ENCODE data around the gene ZFHX3. TPM values are rescaled to one million over a fixed set of nuclear protein-coding genes. Genes with fewer than 3 reads are reported as not detected.

ZFHX3 gene
- total and polyA plus RNA-seq, 2 of the 8 experiments (the other 6 are each of a cell fraction or from before 2014, with no cell fraction given): 0.08 to 0.99 TPM

- Histone ChIP-seq H3K9me3 (ENCODE audit: insufficient read depth in 2 of 2, low read depth in 1 of 2, low read length in 1 of 2) (no peaks in the 10 kb centered on the region), H4K91ac (replicated peaks; ENCODE audit: insufficient read length, low read length) (no peak overlapping the region), H3K23me2 (ENCODE audit: low read depth, low read length) (no peaks in the 10 kb centered on the region), H3K23ac (ENCODE audit: insufficient read length) (no peak overlapping the region), H3K4me3 (ENCODE audit: extremely low read depth in 1 of 4, insufficient read depth in 2 of 4, low read depth in 3 of 4, low read length in 4 of 4) (no peak overlapping the region), H3K79me2 (ENCODE audit: control insufficient read depth in 1 of 2, insufficient read depth in 2 of 2, low read length in 2 of 2) (no peaks in the 10 kb centered on the region), H3K9ac (replicated peaks in 1 of 4; ENCODE audit: extremely low read depth in 1 of 4, low read depth in 3 of 4, low read length in 3 of 4) (no peak overlapping the region), H3K27ac (ENCODE audit: low read depth, low read length) (no peak overlapping the region), H4K5ac (ENCODE audit: insufficient read length, low read depth, low read length) (no peak overlapping the region), H3K56ac (replicated peaks; ENCODE audit: insufficient read length, low read depth, low read length) (no peak overlapping the region), H3K4me2 (ENCODE audit: insufficient read depth in 1 of 2, low read depth in 2 of 2, low read length in 2 of 2) (no peak overlapping the region), H3K14ac (ENCODE audit: insufficient read length) (no peak overlapping the region), H3K4ac (replicated peaks; ENCODE audit: insufficient read length, low read depth, low read length) (no peak overlapping the region), H2BK20ac (ENCODE audit: low read length) (no peak overlapping the region), H4K20me1 (replicated peaks in 1 of 2; ENCODE audit: control insufficient read depth in 1 of 2, insufficient read depth in 2 of 2, low read length in 2 of 2) (peaks cover 7 to 15% of the 10 kb centered on the region in 2 experiments), H2BK15ac (ENCODE audit: low read length) (no peak overlapping the region), H3K4me1 (replicated peaks in 1 of 4; ENCODE audit: control insufficient read depth in 3 of 4, insufficient read depth in 4 of 4, low read length in 3 of 4) (no peaks in the 10 kb centered on the region; a peak in 1 of 7 replicates), H3K36me3 (ENCODE audit: control insufficient read depth in 2 of 4, insufficient read depth in 4 of 4, low read length in 3 of 4) (no peaks in the 10 kb centered on the region), H2AFZ (ENCODE audit: low read length) (no peak overlapping the region), H2BK120ac (replicated peaks; ENCODE audit: low read depth, low read length) (no peak overlapping the region), H2BK12ac (ENCODE audit: low read depth, low read length) (no peak overlapping the region), H2AK5ac (ENCODE audit: low read depth, low read length) (peak overlapping the region; percentile 33; the same call in 1 of the 2 replicates), H4K8ac (ENCODE audit: extremely low read depth, insufficient read depth, low read length) (no peak overlapping the region), H3K79me1 (ENCODE audit: low read depth, low read length) (no peaks in the 10 kb centered on the region), H3K18ac (ENCODE audit: extremely low read depth, low read length) (no peak overlapping the region), H3K27me3 (replicated peaks in 1 of 4; ENCODE audit: control insufficient read depth in 3 of 4, extremely low read depth in 1 of 4, insufficient read depth in 3 of 4, low read length in 3 of 4) (peaks cover 6 to 49% (median 32%) of the 10 kb centered on the region in 4 experiments), H2BK5ac (ENCODE audit: low read depth, low read length) (no peak overlapping the region)
- TF ChIP-seq ASH2L (IDR thresholded peaks at IDR 0.05; ENCODE audit: low read length): no peak
- no peak for TF ChIP-seq SP4 (IDR thresholded peaks at IDR 0.05; ENCODE audit: low read length)
- TF ChIP-seq RAD21 (IDR thresholded peaks at IDR 0.05 in 1 of 2, conservative IDR thresholded peaks at IDR 0.05 in 1 of 2; ENCODE audit: low read depth in 2 of 2, low read length in 2 of 2): peak; percentile 29 to 39; a peak in 2 of 4 replicates
- no peak for TF ChIP-seq GTF2F1 (IDR thresholded peaks at IDR 0.05; ENCODE audit: borderline replicate concordance, low read depth, low read length)
- TF ChIP-seq CTCF (IDR thresholded peaks at IDR 0.05; ENCODE audit: control extremely low read depth in 1 of 3, insufficient read depth in 1 of 3, low read depth in 1 of 3, low read length in 3 of 3): peak in 2 of 3 experiments; percentile 1 to 37; a peak in 2 of 4 replicates
- no peak for TF ChIP-seq SRF (IDR thresholded peaks at IDR 0.05; ENCODE audit: low read depth, low read length)
- FAIRE-seq: no peak
- WGBS, 2 experiments (ENCODE audit: extremely low coverage in 1 of 2, insufficient coverage in 1 of 2, insufficient read length in 1 of 2, insufficient replicate concordance in 2 of 2, low coverage in 1 of 2, low lambda C conversion rate in 2 of 2, missing lambda C conversion rate in 1 of 2): 89% methylated on average over 5 of the region's 7 CpGs; no CpG with 5 or more reads in 1 of the 2 experiments
- ChIA-PET POLR2A (ENCODE audit: partially characterized antibody) (no interaction called here), CTCF (ENCODE audit: partially characterized antibody) (interaction anchor here (0.6 to 6.1 kb wide), 12 partner anchors 8 to 1085 kb away, joined by 3 to 38 read pairs (median 3); no protein-coding TSS in a partner anchor)
- no peak for DNase-seq (ENCODE audit: low read depth in 1 of 2, low spot score in 2 of 2)
Measured at GRCh38 chr16:73022534-73022933, 25.4 kb downstream of the ZFHX3 start.
